ENCODE data around the gene DIS3L2.
A peak's percentile ranks its signal among the peaks of the same experiment; 100 is the strongest.
"Not testable (repeated sequence)": the region's sequence is repeated elsewhere in the genome, so short reads cannot be mapped to it uniquely, and the experiment has no call there.

DIS3L2 gene

GRCh38 chr2:232367591-232368233 is 406.2 kb downstream of the DIS3L2 start:
- H3K27me3 ChIP-seq (ENCODE audit: control insufficient read depth, insufficient read depth, low read length): no peaks in the 10 kb centered on the region
- no peaks in the 10 kb centered on the region for H3K36me3 ChIP-seq (ENCODE audit: control insufficient read depth, insufficient read depth, low read length)
- H3K4me1 ChIP-seq (ENCODE audit: control insufficient read depth, insufficient read depth, low read length): peaks cover 13% of the 10 kb centered on the region; the same call in 1 of the 2 replicates
- H3K9me3 ChIP-seq (ENCODE audit: control insufficient read depth, insufficient read depth, low read length): no peaks in the 10 kb centered on the region
- H3K9ac ChIP-seq (ENCODE audit: low read depth, low read length): no peak overlapping the region
- no peak overlapping the region for H3K4me3 ChIP-seq (ENCODE audit: low read depth, low read length)
- H3K27ac ChIP-seq (ENCODE audit: low read depth, low read length): no peak overlapping the region

- H3K4me3 ChIP-seq (ENCODE audit: low read depth, low read length): no peak overlapping the region
- H3K4me1 ChIP-seq (ENCODE audit: control insufficient read depth, insufficient read depth, low read length): peaks cover 13% of the 10 kb centered on the region; the same call in 1 of the 2 replicates
- H3K36me3 ChIP-seq (ENCODE audit: control insufficient read depth, insufficient read depth, low read length): no peaks in the 10 kb centered on the region
- no peaks in the 10 kb centered on the region for H3K9me3 ChIP-seq (ENCODE audit: control insufficient read depth, insufficient read depth, low read length)
- no peak overlapping the region for H3K27ac ChIP-seq (ENCODE audit: low read depth, low read length)
- no peaks in the 10 kb centered on the region for H3K27me3 ChIP-seq (ENCODE audit: control insufficient read depth, insufficient read depth, low read length)
- H3K9ac ChIP-seq (ENCODE audit: low read depth, low read length): no peak overlapping the region
Measured at GRCh38 chr2:232368311-232368731, 406.8 kb downstream of the DIS3L2 start.

GRCh38 chr2:232369126-232369951 is 407.8 kb downstream of the DIS3L2 start:
- Histone ChIP-seq H3K4me1 (ENCODE audit: control insufficient read depth, insufficient read depth, low read length) (peaks cover 13% of the 10 kb centered on the region; the same call in 1 of the 2 replicates), H3K27me3 (ENCODE audit: control insufficient read depth, insufficient read depth, low read length) (no peaks in the 10 kb centered on the region), H3K27ac (ENCODE audit: low read depth, low read length) (no peak overlapping the region), H3K4me3 (ENCODE audit: low read depth, low read length) (no peak overlapping the region), H3K36me3 (ENCODE audit: control insufficient read depth, insufficient read depth, low read length) (no peaks in the 10 kb centered on the region), H3K9me3 (ENCODE audit: control insufficient read depth, insufficient read depth, low read length) (no peaks in the 10 kb centered on the region), H3K9ac (ENCODE audit: low read depth, low read length) (no peak overlapping the region)

DNA sequence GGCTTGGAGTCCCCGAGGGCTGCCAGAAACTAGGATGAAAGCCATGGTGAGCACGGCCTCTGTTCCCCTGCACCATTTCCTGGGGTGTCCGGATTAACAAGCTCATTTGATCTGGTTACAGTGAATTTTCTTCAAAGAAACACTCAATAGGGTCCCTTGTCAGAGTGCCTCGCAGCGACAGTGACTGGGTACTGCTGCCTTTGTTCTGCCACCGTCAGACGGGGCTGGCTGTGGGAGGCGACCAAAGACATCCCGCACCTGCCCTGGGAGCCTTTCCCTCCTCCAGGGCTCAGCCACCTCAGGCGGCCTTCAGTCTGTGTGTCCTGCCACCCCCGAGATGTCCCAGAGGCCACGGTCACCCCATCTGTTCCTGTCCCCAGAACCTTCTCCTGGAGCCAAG is 408.5 kb downstream of the DIS3L2 start:
- H3K9ac ChIP-seq (ENCODE audit: low read depth, low read length); H3K27me3 ChIP-seq (ENCODE audit: control insufficient read depth, insufficient read depth, low read length); H3K9me3 ChIP-seq (ENCODE audit: control insufficient read depth, insufficient read depth, low read length); H3K36me3 ChIP-seq (ENCODE audit: control insufficient read depth, insufficient read depth, low read length); H3K27ac ChIP-seq (ENCODE audit: low read depth, low read length); H3K4me3 ChIP-seq (ENCODE audit: low read depth, low read length): not testable (repeated sequence)
- H3K4me1 ChIP-seq (ENCODE audit: control insufficient read depth, insufficient read depth, low read length): peaks cover 17% of the 10 kb centered on the region

- H3K27me3 ChIP-seq (ENCODE audit: control insufficient read depth, insufficient read depth, low read length): no peaks in the 10 kb centered on the region
- no peaks in the 10 kb centered on the region for H3K9me3 ChIP-seq (ENCODE audit: control insufficient read depth, insufficient read depth, low read length)
- H3K4me3 ChIP-seq (ENCODE audit: low read depth, low read length): no peak overlapping the region
- no peak overlapping the region for H3K9ac ChIP-seq (ENCODE audit: low read depth, low read length)
- H3K27ac ChIP-seq (ENCODE audit: low read depth, low read length): no peak overlapping the region
- no peaks in the 10 kb centered on the region for H3K36me3 ChIP-seq (ENCODE audit: control insufficient read depth, insufficient read depth, low read length)
- peaks cover 23% of the 10 kb centered on the region for H3K4me1 ChIP-seq (ENCODE audit: control insufficient read depth, insufficient read depth, low read length)
Measured at GRCh38 chr2:232372231-232373208, 411.0 kb downstream of the DIS3L2 start.

GRCh38 chr2:232374356-232374755 is 412.8 kb downstream of the DIS3L2 start:
- Histone ChIP-seq H3K36me3 (ENCODE audit: control insufficient read depth, insufficient read depth, low read length) (no peaks in the 10 kb centered on the region), H3K9ac (ENCODE audit: low read depth, low read length) (no peak overlapping the region), H3K27ac (ENCODE audit: low read depth, low read length) (no peak overlapping the region), H3K4me1 (ENCODE audit: control insufficient read depth, insufficient read depth, low read length) (peaks cover 14% of the 10 kb centered on the region), H3K4me3 (ENCODE audit: low read depth, low read length) (no peak overlapping the region), H3K9me3 (ENCODE audit: control insufficient read depth, insufficient read depth, low read length) (no peaks in the 10 kb centered on the region), H3K27me3 (ENCODE audit: control insufficient read depth, insufficient read depth, low read length) (no peaks in the 10 kb centered on the region)

GRCh38 chr2:232375164-232375563 is 413.7 kb downstream of the DIS3L2 start:
- Histone ChIP-seq H3K27me3 (ENCODE audit: control insufficient read depth, insufficient read depth, low read length) (no peaks in the 10 kb centered on the region), H3K4me1 (ENCODE audit: control insufficient read depth, insufficient read depth, low read length) (peaks cover 14% of the 10 kb centered on the region), H3K4me3 (ENCODE audit: low read depth, low read length) (no peak overlapping the region), H3K9ac (ENCODE audit: low read depth, low read length) (no peak overlapping the region), H3K27ac (ENCODE audit: low read depth, low read length) (peak overlapping the region; percentile 62), H3K36me3 (ENCODE audit: control insufficient read depth, insufficient read depth, low read length) (no peaks in the 10 kb centered on the region), H3K9me3 (ENCODE audit: control insufficient read depth, insufficient read depth, low read length) (no peaks in the 10 kb centered on the region)

- Histone ChIP-seq H3K9me3 (ENCODE audit: control insufficient read depth, insufficient read depth, low read length) (no peaks in the 10 kb centered on the region), H3K4me1 (ENCODE audit: control insufficient read depth, insufficient read depth, low read length) (peaks cover 14% of the 10 kb centered on the region), H3K4me3 (ENCODE audit: low read depth, low read length) (no peak overlapping the region), H3K36me3 (ENCODE audit: control insufficient read depth, insufficient read depth, low read length) (no peaks in the 10 kb centered on the region), H3K27ac (ENCODE audit: low read depth, low read length) (no peak overlapping the region), H3K27me3 (ENCODE audit: control insufficient read depth, insufficient read depth, low read length) (no peaks in the 10 kb centered on the region), H3K9ac (ENCODE audit: low read depth, low read length) (no peak overlapping the region)
Measured at GRCh38 chr2:232376260-232376659, 414.7 kb downstream of the DIS3L2 start.

GRCh38 chr2:232376713-232377112 is 415.2 kb downstream of the DIS3L2 start:
- Histone ChIP-seq H3K4me1 (ENCODE audit: control insufficient read depth, insufficient read depth, low read length) (peaks cover 14% of the 10 kb centered on the region), H3K9me3 (ENCODE audit: control insufficient read depth, insufficient read depth, low read length) (no peaks in the 10 kb centered on the region), H3K9ac (ENCODE audit: low read depth, low read length) (no peak overlapping the region), H3K27me3 (ENCODE audit: control insufficient read depth, insufficient read depth, low read length) (no peaks in the 10 kb centered on the region), H3K36me3 (ENCODE audit: control insufficient read depth, insufficient read depth, low read length) (no peaks in the 10 kb centered on the region), H3K27ac (ENCODE audit: low read depth, low read length) (no peak overlapping the region), H3K4me3 (ENCODE audit: low read depth, low read length) (no peak overlapping the region)

DNA sequence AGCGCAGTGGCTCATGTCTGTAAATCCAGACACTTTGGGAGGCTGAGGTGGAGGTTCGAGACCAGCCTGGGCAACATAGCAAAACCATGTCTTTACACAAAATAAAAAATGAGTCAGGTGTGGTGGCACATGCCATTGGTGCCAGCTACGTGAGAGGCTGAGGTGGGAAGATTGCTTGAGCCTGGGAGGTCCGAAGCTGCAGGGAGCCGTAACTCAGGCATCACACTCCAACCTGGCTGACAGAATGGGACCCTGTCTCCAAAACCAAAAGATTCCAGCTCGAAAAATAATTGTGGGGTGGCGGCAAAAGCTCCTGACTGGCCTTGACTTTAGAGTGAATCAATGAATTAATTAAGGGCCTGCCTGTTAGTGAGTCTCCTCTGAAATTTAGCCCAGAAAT is 415.8 kb downstream of the DIS3L2 start:
- Histone ChIP-seq H3K4me1 (ENCODE audit: control insufficient read depth, insufficient read depth, low read length) (peaks cover 18% of the 10 kb centered on the region), H3K36me3 (ENCODE audit: control insufficient read depth, insufficient read depth, low read length) (no peaks in the 10 kb centered on the region), H3K4me3 (ENCODE audit: low read depth, low read length) (no peak overlapping the region), H3K9me3 (ENCODE audit: control insufficient read depth, insufficient read depth, low read length) (no peaks in the 10 kb centered on the region), H3K9ac (ENCODE audit: low read depth, low read length) (no peak overlapping the region), H3K27ac (ENCODE audit: low read depth, low read length) (no peak overlapping the region), H3K27me3 (ENCODE audit: control insufficient read depth, insufficient read depth, low read length) (0 out of 2 replicates have a peak, but pooled peaks cover 3% of the 10 kb centered on the region)

Data from HUES48 (cell line).